ENCODE results near the gene ST3GAL5. TPM values are rescaled to one million over a fixed set of nuclear protein-coding genes. Genes with fewer than 3 reads are reported as not detected.
"Not testable (repeated sequence)": the region's sequence is repeated elsewhere in the genome, so short reads cannot be mapped to it uniquely, and the experiment has no call there.

The ST3GAL5 gene
- total RNA-seq, 1 donor from 2014 or later = 20.0 TPM

GRCh38 chr2:85830645-85831044, 58.1 kb downstream of the ST3GAL5 start:
- H3K9me3 ChIP-seq (ENCODE audit: insufficient read depth, low read depth, low read length) = no peaks in the 10 kb centered on the region
- Mint-ChIP-seq H3K4me3 (ENCODE audit: unreplicated experiment) (no peak overlapping the region), H3K9me3 (ENCODE audit: unreplicated experiment) (peaks cover 6% of the 10 kb centered on the region), H3K27ac (ENCODE audit: unreplicated experiment) (no peak overlapping the region), H3K36me3 (ENCODE audit: low read depth, unreplicated experiment) (no peaks in the 10 kb centered on the region), H3K27me3 (ENCODE audit: low read depth, unreplicated experiment) (peaks cover 11% of the 10 kb centered on the region), H3K4me1 (ENCODE audit: low read depth, unreplicated experiment) (peaks cover 4% of the 10 kb centered on the region)
- TF ChIP-seq EZH2 (IDR thresholded peaks at IDR 0.05; ENCODE audit: insufficient read depth, low read length) = no peak
- TF ChIP-seq CTCF (IDR thresholded peaks at IDR 0.05; ENCODE audit: insufficient read depth, low read depth, low read length) = no peak
- no peaks in the 10 kb centered on the region for H4K20me1 ChIP-seq (ENCODE audit: insufficient read depth, low read length)
- no peak overlapping the region for H2AFZ ChIP-seq (ENCODE audit: low read depth, low read length)
- DNase-seq (ENCODE audit: low read depth) (no peak), FAIRE-seq (no peak)
- H3K9ac ChIP-seq (ENCODE audit: low read length) = no peak overlapping the region
- no peak overlapping the region for H3K4me2 ChIP-seq (ENCODE audit: low read length)
- no peak overlapping the region for H3K4me3 ChIP-seq (ENCODE audit: insufficient read depth, low read depth, low read length)
- no peak overlapping the region for H3K27ac ChIP-seq (ENCODE audit: low read depth, low read length)
- no peaks in the 10 kb centered on the region for H3K36me3 ChIP-seq (ENCODE audit: insufficient read depth, low read length)
- H3K27me3 ChIP-seq (ENCODE audit: insufficient read depth, low read length) = no peaks in the 10 kb centered on the region
- no peaks in the 10 kb centered on the region for H3K79me2 ChIP-seq (ENCODE audit: insufficient read depth, low read length)
- no peaks in the 10 kb centered on the region for H3K4me1 ChIP-seq (ENCODE audit: insufficient read depth, low read length)

- H3K27me3 Mint-ChIP-seq (ENCODE audit: low read depth, unreplicated experiment) = peaks cover 11% of the 10 kb centered on the region
- not testable (repeated sequence) for H3K27me3 ChIP-seq (ENCODE audit: insufficient read depth, low read length); H3K36me3 ChIP-seq (ENCODE audit: insufficient read depth, low read length); H2AFZ ChIP-seq (ENCODE audit: low read depth, low read length); H3K4me1 Mint-ChIP-seq (ENCODE audit: low read depth, unreplicated experiment); H3K4me3 ChIP-seq (ENCODE audit: insufficient read depth, low read depth, low read length); H3K4me3 Mint-ChIP-seq (ENCODE audit: unreplicated experiment); H3K4me1 ChIP-seq (ENCODE audit: insufficient read depth, low read length); DNase-seq (ENCODE audit: low read depth); H3K27ac Mint-ChIP-seq (ENCODE audit: unreplicated experiment); H4K20me1 ChIP-seq (ENCODE audit: insufficient read depth, low read length); H3K9me3 ChIP-seq (ENCODE audit: insufficient read depth, low read depth, low read length); FAIRE-seq; H3K9me3 Mint-ChIP-seq (ENCODE audit: unreplicated experiment); H3K79me2 ChIP-seq (ENCODE audit: insufficient read depth, low read length); H3K4me2 ChIP-seq (ENCODE audit: low read length); H3K27ac ChIP-seq (ENCODE audit: low read depth, low read length); H3K36me3 Mint-ChIP-seq (ENCODE audit: low read depth, unreplicated experiment); H3K9ac ChIP-seq (ENCODE audit: low read length)
These were observed 59.4 kb downstream of the ST3GAL5 start for GRCh38 chr2:85829394-85829793.

GRCh38 chr2:85828725-85829124, 60.1 kb downstream of the ST3GAL5 start:
- FAIRE-seq (no peak), DNase-seq (ENCODE audit: low read depth) (no peak)
- no peak overlapping the region for H3K27ac Mint-ChIP-seq (ENCODE audit: unreplicated experiment)
- peaks cover 4% of the 10 kb centered on the region for H3K4me1 Mint-ChIP-seq (ENCODE audit: low read depth, unreplicated experiment)
- H3K9me3 ChIP-seq (ENCODE audit: insufficient read depth, low read depth, low read length) = no peaks in the 10 kb centered on the region
- no peak for TF ChIP-seq CTCF (IDR thresholded peaks at IDR 0.05; ENCODE audit: insufficient read depth, low read depth, low read length)
- no peak for TF ChIP-seq EZH2 (IDR thresholded peaks at IDR 0.05; ENCODE audit: insufficient read depth, low read length)
- H3K36me3 ChIP-seq (ENCODE audit: insufficient read depth, low read length) = no peaks in the 10 kb centered on the region
- no peaks in the 10 kb centered on the region for H4K20me1 ChIP-seq (ENCODE audit: insufficient read depth, low read length)
- H3K36me3 Mint-ChIP-seq (ENCODE audit: low read depth, unreplicated experiment) = no peaks in the 10 kb centered on the region
- H2AFZ ChIP-seq (ENCODE audit: low read depth, low read length) = no peak overlapping the region
- H3K9ac ChIP-seq (ENCODE audit: low read length) = no peak overlapping the region
- H3K79me2 ChIP-seq (ENCODE audit: insufficient read depth, low read length) = no peaks in the 10 kb centered on the region
- H3K9me3 Mint-ChIP-seq (ENCODE audit: unreplicated experiment) = peaks cover 2% of the 10 kb centered on the region
- H3K27me3 ChIP-seq (ENCODE audit: insufficient read depth, low read length) = no peaks in the 10 kb centered on the region
- no peak overlapping the region for H3K4me3 ChIP-seq (ENCODE audit: insufficient read depth, low read depth, low read length)
- no peak overlapping the region for H3K4me2 ChIP-seq (ENCODE audit: low read length)
- H3K4me1 ChIP-seq (ENCODE audit: insufficient read depth, low read length) = no peaks in the 10 kb centered on the region
- no peak overlapping the region for H3K4me3 Mint-ChIP-seq (ENCODE audit: unreplicated experiment)
- no peak overlapping the region for H3K27ac ChIP-seq (ENCODE audit: low read depth, low read length)
- peaks cover 16% of the 10 kb centered on the region for H3K27me3 Mint-ChIP-seq (ENCODE audit: low read depth, unreplicated experiment)

Measured in astrocyte (in vitro differentiated cells and primary cell).